ENCODE measurements around the gene ATP9B.

DNA sequence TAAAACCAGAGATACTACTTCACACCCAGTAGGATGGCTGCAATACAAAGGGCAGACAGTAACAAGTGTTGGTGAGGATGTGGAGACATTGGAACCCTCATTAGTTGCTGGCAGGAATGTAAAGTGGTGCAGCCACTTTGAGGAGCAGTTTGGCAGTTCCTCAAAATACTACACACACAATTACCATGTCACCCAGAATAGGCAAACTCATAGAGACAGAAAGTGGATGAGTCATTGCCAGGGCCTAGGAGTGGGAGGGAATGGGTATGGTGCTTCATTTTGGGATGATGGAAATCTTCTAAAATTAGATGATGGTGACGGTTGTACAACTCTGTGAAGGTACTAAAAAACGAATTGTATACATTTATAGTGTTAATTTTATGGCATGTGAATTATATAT is 54.8 kb downstream of the ATP9B start:
- TF ChIP-seq POLR2AphosphoS5 (IDR thresholded peaks at IDR 0.05), result no peak
- no peak for TF ChIP-seq POLR2A (IDR thresholded peaks at IDR 0.05; ENCODE audit: low read depth)
- TF ChIP-seq, protein P1, sequence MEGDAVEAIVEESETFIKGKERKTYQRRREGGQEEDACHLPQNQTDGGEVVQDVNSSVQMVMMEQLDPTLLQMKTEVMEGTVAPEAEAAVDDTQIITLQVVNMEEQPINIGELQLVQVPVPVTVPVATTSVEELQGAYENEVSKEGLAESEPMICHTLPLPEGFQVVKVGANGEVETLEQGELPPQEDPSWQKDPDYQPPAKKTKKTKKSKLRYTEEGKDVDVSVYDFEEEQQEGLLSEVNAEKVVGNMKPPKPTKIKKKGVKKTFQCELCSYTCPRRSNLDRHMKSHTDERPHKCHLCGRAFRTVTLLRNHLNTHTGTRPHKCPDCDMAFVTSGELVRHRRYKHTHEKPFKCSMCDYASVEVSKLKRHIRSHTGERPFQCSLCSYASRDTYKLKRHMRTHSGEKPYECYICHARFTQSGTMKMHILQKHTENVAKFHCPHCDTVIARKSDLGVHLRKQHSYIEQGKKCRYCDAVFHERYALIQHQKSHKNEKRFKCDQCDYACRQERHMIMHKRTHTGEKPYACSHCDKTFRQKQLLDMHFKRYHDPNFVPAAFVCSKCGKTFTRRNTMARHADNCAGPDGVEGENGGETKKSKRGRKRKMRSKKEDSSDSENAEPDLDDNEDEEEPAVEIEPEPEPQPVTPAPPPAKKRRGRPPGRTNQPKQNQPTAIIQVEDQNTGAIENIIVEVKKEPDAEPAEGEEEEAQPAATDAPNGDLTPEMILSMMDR (IDR thresholded peaks at IDR 0.05), result no peak
- TF ChIP-seq EP300 (IDR thresholded peaks at IDR 0.05), result no peak
